ENCODE results near the gene DUOXA2.
"Not testable (repeated sequence)": the region's sequence is repeated elsewhere in the genome, so short reads cannot be mapped to it uniquely, and the experiment has no call there.

Gene DUOXA2

GRCh38 chr15:45097466-45097865 is 16.7 kb upstream of the DUOXA2 start:
- no peak for DNase-seq

GRCh38 chr15:45099549-45100165 is 14.5 kb upstream of the DUOXA2 start:
- no peak for DNase-seq

GRCh38 chr15:45100884-45101625 is 13.1 kb upstream of the DUOXA2 start:
- DNase-seq, result no peak

- DNase-seq, result no peak
These were observed 12.4 kb upstream of the DUOXA2 start for GRCh38 chr15:45101749-45102148.

GRCh38 chr15:45102226-45102625 is 11.9 kb upstream of the DUOXA2 start:
- no peak for DNase-seq

- not testable (repeated sequence) for DNase-seq
These were observed 10.0 kb upstream of the DUOXA2 start for GRCh38 chr15:45104170-45104569.

- DNase-seq, result no peak
These were observed 8.5 kb upstream of the DUOXA2 start for GRCh38 chr15:45105586-45105985.

GRCh38 chr15:45106002-45106790 is 7.9 kb upstream of the DUOXA2 start:
- no peak for DNase-seq

GRCh38 chr15:45107941-45108630 is 6.0 kb upstream of the DUOXA2 start:
- no peak for DNase-seq

GRCh38 chr15:45110256-45110820 is 3.8 kb upstream of the DUOXA2 start:
- no peak for DNase-seq

- DNase-seq, result peak in 1 of 2 experiments; percentile 9
These were observed 2.6 kb upstream of the DUOXA2 start for GRCh38 chr15:45111390-45112142.

GRCh38 chr15:45112143-45112590 is 2.0 kb upstream of the DUOXA2 start:
- no peak for DNase-seq

GRCh38 chr15:45112591-45113379 is 1.3 kb upstream of the DUOXA2 start:
- peak in 1 of 2 experiments; percentile 61 for DNase-seq

- no peak for DNase-seq
These were observed 641 bp upstream of the DUOXA2 start for GRCh38 chr15:45113380-45113990.

GRCh38 chr15:45114751-45115085 is 592 bp downstream of the DUOXA2 start:
- DNase-seq, result no peak

GRCh38 chr15:45115312-45115820 is 1.2 kb downstream of the DUOXA2 start:
- DNase-seq, result no peak

GRCh38 chr15:45116006-45116481 is 1.9 kb downstream of the DUOXA2 start:
- DNase-seq, result no peak

GRCh38 chr15:45116482-45117307 is 2.6 kb downstream of the DUOXA2 start:
- DNase-seq, result no peak
